Motor neuron (in vitro differentiated cells): ENCODE results near the gene EMILIN3. TPM values are rescaled to one million over a fixed set of nuclear protein-coding genes. Genes with fewer than 3 reads are reported as not detected.

Experiments
- ATAC-seq, 8 experiments: fragments of 200-7000 bp; cut with Tn5 transposase; replicated peaks in 6 of 8; 2 replicates each; pipeline ENCODE4 v1.8.0; 2021; ENCODE audit warnings: mild to moderate bottlenecking in 8 of 8, moderate library complexity in 8 of 8
- H3K27ac ChIP-seq, 2 donors: fragments of 250-450 bp; sonication (Bioruptor Pico); 2 replicates each; pipeline ENCODE4 v1.9.0; 2021; ENCODE audit warnings: antibody characterized with exemption in 2 of 2, mild to moderate bottlenecking in 2 of 2, moderate library complexity in 1 of 2
- H3K4me1 ChIP-seq, 2 donors: fragments of 250-450 bp; sonication (Bioruptor Pico); replicated peaks in 1 of 2; 2 replicates each; pipeline ENCODE4 v1.6.1; 2021; ENCODE audit warnings: antibody characterized with exemption in 2 of 2, mild to moderate bottlenecking in 2 of 2, moderate library complexity in 1 of 2
- H3K4me3 ChIP-seq, 5 donors: fragments of 250-450 bp; sonication (Bioruptor Pico); 2 replicates each; pipeline ENCODE4 v1.9.0; 2021; ENCODE audit warnings: antibody characterized with exemption in 5 of 5, mild to moderate bottlenecking in 5 of 5, moderate library complexity in 4 of 5
- WGBS, 10 experiments: fragments of 450-650 bp; shearing (Covaris generic); methylation state at CpG; one replicate each; pipeline ENCODE4 v1.0.0; 2022; 5-methylcytosine and 5-hydroxymethylcytosine counted together
- in situ Hi-C, 9 experiments: fragments of 400-800 bp; cut with MboI; loops; one replicate each; pipeline ENCODE4 v1.15.0; 2021; ENCODE audit warnings: low sequenced_read_pairs in 9 of 9, low pct_unique_long_range_greater_than_20kb in 2 of 9; ENCODE audit not compliant: unreplicated experiment in 9 of 9
- total RNA-seq, 8 experiments: library from RNA; unstranded; fragments of 300-600 nt; gene quantifications; 2 replicates each; pipeline versions ENCODE4 v1.2.3 to v1.2.4, GENCODE V29; 2022

Gene EMILIN3
- total RNA-seq, 8 experiments from 2014 or later = 0.64 to 3.2 (median 1.1) TPM

DNA sequence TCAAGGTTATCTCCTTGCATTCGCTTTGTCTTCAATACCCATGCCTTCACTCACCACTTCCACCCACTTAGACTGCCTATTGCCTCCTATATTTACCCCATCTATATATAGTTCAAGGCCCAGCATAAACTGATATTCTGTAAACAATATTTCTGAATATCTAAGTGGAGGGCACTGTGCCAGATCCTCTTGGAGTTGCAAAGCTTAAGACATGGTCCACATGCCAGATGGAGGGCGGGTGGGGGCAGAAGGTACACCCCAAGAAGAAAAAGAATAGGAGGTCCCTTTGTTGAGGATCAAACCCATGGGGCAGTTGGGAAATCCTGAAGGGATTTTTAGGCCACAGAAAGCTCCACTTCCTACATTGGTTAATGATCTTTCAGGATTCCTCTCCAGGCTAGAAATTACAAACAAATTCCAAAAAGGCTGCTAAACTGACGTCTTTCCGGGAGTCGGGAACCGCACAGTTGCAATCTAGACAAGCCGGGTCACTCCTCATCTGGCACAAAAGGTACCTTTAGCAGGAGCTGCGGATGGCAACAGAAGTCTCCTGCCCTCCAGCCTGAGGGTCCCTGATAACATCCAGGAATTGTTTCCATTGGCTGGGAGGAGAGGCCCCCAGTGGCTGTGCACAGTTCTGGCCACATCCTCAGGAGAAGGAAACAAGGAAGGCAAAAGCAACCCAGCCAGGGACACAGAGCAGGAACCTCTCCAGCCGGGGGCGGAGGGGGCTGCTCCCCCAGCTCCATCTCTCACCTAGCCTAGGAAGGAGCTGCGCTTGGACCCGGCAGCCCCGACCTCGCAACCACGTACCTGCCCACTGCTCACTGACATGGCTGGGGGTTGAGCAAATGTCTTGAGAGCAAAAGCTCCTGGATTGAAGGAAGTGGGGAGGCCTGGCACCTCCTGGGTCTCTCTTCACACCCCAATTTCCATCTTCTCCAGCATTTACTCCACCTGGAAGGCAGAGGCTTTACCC, 31.9 kb downstream of the EMILIN3 start:
- ATAC-seq = peak in 1 of 8 experiments; percentile 16
- 79 to 97% (median 85%) methylated on average over 2 to 14 of the region's 15 CpGs; no CpG with 5 or more reads in 2 of the 10 experiments for WGBS, 10 experiments
- Histone ChIP-seq H3K27ac (no peak overlapping the region), H3K4me1 (peaks cover 0 to 3% of the 10 kb centered on the region in 2 donors), H3K4me3 (no peak overlapping the region)
- in situ Hi-C loops = loop anchor here (10.0 to 25.0 kb wide), 5 partner anchors 160 to 372 kb away; no protein-coding TSS in a partner anchor

- in situ Hi-C loops = loop anchor here (10.0 to 25.0 kb wide), 5 partner anchors 159 to 372 kb away; no protein-coding TSS in a partner anchor
Observed at GRCh38 chr20:41334036-41334435, 32.6 kb downstream of the EMILIN3 start.

DNA sequence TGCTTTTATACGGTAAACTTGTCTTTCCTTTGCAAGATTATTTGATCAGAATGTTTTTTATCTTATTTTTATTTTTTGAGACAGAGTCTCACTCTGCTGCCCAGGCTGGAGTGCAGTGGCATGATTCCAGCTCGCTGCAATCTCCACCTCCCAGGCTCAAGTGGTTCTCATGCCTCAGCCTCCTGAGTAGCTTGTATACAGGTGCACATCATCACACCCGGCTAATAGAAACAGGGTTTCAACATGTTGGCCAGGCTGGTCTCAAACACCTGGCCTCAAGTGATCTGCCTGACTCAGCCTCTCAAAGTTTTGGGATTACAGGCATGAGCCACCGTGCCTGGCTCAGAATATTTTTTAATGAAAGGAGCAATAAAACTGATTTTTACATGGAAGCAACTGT, 34.9 kb downstream of the EMILIN3 start:
- Histone ChIP-seq H3K4me3 (no peak overlapping the region), H3K27ac (no peak overlapping the region), H3K4me1 (peaks cover 5 to 10% of the 10 kb centered on the region in 2 donors)
- in situ Hi-C loops = loop anchor here (10.0 to 25.0 kb wide), 5 partner anchors 157 to 369 kb away; no protein-coding TSS in a partner anchor
- 60 to 100% (median 85%) methylated on average over 1 to 4 of the region's 4 CpGs; no CpG with 5 or more reads in 1 of the 10 experiments for WGBS, 10 experiments
- ATAC-seq = no peak

More at GRCh38 chr20:41334036-41334435, 32.6 kb downstream of the EMILIN3 start:
- ATAC-seq = peak in 1 of 8 experiments; percentile 42
- Histone ChIP-seq H3K27ac (no peak overlapping the region), H3K4me3 (no peak overlapping the region), H3K4me1 (peaks cover 3 to 10% of the 10 kb centered on the region in 2 donors)
- WGBS, 10 experiments = 60 to 100% (median 90%) methylated on average over 1 to 2 of the region's 2 CpGs; no CpG with 5 or more reads in 3 of the 10 experiments

- H3K27ac ChIP-seq = no peak overlapping the region
- no CpG with 5 or more reads among the region's 1 CpG for WGBS, 10 experiments
- H3K4me1 ChIP-seq = peaks cover 5 to 10% of the 10 kb centered on the region in 2 donors
- H3K4me3 ChIP-seq = no peak overlapping the region
- ATAC-seq = no peak
- in situ Hi-C loops = loop anchor here (10.0 to 25.0 kb wide), 5 partner anchors 156 to 369 kb away; no protein-coding TSS in a partner anchor
Observed at GRCh38 chr20:41330941-41331340, 35.7 kb downstream of the EMILIN3 start.

GRCh38 chr20:41330343-41330720, 36.3 kb downstream of the EMILIN3 start:
- 0 to 100% (median 87%) methylated on average over 1 to 4 of the region's 5 CpGs; no CpG with 5 or more reads in 4 of the 10 experiments for WGBS, 10 experiments
- in situ Hi-C loops = loop anchor here (10.0 to 25.0 kb wide), 5 partner anchors 156 to 368 kb away; no protein-coding TSS in a partner anchor
- H3K4me3 ChIP-seq = no peak overlapping the region
- peaks cover 5 to 10% of the 10 kb centered on the region in 2 donors for H3K4me1 ChIP-seq
- no peak for ATAC-seq
- H3K27ac ChIP-seq = no peak overlapping the region

DNA sequence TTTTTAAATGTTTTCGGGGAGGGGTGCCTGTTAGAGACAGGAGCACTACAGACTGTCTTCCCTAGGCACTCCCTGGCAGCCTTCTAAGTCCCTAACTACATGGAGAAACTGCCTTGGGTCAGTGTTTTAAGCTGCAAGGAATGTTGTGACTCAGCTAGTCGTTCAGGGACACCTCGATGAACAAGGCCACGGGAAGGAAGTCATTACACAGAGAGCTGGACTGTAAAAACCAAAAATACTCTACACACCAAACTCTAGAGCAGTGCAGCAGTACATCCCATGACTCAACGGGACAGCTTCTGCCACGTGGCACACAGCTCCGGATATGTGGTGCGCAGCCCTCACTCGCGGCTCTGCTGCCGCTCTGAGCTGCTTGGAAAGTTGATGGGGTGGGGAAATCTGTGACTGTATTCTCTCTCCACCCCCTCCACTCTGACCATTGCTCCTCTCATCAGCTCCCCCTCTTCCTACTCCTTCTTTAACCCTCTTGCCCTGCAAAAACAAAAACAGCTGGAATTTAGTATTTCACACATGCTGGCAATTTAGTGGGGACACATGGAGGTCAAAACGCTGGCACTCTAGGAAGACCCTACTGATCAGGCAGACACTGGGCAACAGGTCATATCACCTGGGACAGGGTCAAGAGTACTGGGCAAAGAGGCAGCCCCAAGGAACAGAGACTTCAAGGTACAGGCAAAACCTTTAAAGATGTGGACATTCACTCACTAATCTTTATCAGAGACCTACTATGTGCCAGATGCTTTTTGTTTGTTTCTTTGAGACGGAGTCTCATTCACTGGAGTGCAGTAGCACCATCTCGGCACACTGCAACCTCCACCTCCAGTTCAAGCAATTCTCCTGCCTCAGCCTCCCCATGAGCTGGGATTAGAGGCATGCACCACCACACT, 36.9 kb downstream of the EMILIN3 start:
- peak; percentile 49 to 98 (median 70) for ATAC-seq
- Histone ChIP-seq H3K4me1 (peaks cover 5 to 10% of the 10 kb centered on the region in 2 donors), H3K4me3 (no peak overlapping the region), H3K27ac (no peak overlapping the region)
- 3 to 100% (median 70%) methylated on average over 1 to 11 of the region's 14 CpGs; no CpG with 5 or more reads in 1 of the 10 experiments for WGBS, 10 experiments
- in situ Hi-C loops = loop anchor here (10.0 to 25.0 kb wide), 5 partner anchors 155 to 367 kb away; no protein-coding TSS in a partner anchor

GRCh38 chr20:41327178-41327577, 39.4 kb downstream of the EMILIN3 start:
- no peak overlapping the region for H3K27ac ChIP-seq
- ATAC-seq = no peak
- no peak overlapping the region for H3K4me3 ChIP-seq
- peaks cover 5 to 10% of the 10 kb centered on the region in 2 donors for H3K4me1 ChIP-seq
- WGBS, 10 experiments = 80 to 100% (median 88%) methylated on average over 1 to 4 of the region's 5 CpGs; no CpG with 5 or more reads in 4 of the 10 experiments
- in situ Hi-C loops = loop anchor here in 8 of 9 experiments (25.0 kb wide), 3 partner anchors 165 to 365 kb away; no protein-coding TSS in a partner anchor

GRCh38 chr20:41320976-41321375, 45.6 kb downstream of the EMILIN3 start:
- no peak overlapping the region for H3K27ac ChIP-seq
- 80 to 100% (median 100%) methylated on average over 1 of the region's 1 CpG; no CpG with 5 or more reads in 4 of the 10 experiments for WGBS, 10 experiments
- no peak overlapping the region for H3K4me3 ChIP-seq
- in situ Hi-C loops = no loop called here
- ATAC-seq = no peak
- peaks cover 4 to 7% of the 10 kb centered on the region in 2 donors for H3K4me1 ChIP-seq

GRCh38 chr20:41320441-41320840, 46.2 kb downstream of the EMILIN3 start:
- H3K27ac ChIP-seq = no peak overlapping the region
- no peak for ATAC-seq
- in situ Hi-C loops = no loop called here

GRCh38 chr20:41318271-41318649, 48.4 kb downstream of the EMILIN3 start:
- in situ Hi-C loops = no loop called here
- H3K27ac ChIP-seq = no peak overlapping the region
- no peak for ATAC-seq
- 47 to 92% (median 68%) methylated on average over 2 to 5 of the region's 5 CpGs; no CpG with 5 or more reads in 2 of the 10 experiments for WGBS, 10 experiments
- H3K4me3 ChIP-seq = peak overlapping the region in 2 of 5 donors; percentile 69 to 76
- peaks cover 4 to 9% of the 10 kb centered on the region in 2 donors for H3K4me1 ChIP-seq

More at GRCh38 chr20:41320441-41320840, 46.2 kb downstream of the EMILIN3 start:
- no peak overlapping the region for H3K4me3 ChIP-seq
- peaks cover 4 to 9% of the 10 kb centered on the region in 2 donors for H3K4me1 ChIP-seq

DNA sequence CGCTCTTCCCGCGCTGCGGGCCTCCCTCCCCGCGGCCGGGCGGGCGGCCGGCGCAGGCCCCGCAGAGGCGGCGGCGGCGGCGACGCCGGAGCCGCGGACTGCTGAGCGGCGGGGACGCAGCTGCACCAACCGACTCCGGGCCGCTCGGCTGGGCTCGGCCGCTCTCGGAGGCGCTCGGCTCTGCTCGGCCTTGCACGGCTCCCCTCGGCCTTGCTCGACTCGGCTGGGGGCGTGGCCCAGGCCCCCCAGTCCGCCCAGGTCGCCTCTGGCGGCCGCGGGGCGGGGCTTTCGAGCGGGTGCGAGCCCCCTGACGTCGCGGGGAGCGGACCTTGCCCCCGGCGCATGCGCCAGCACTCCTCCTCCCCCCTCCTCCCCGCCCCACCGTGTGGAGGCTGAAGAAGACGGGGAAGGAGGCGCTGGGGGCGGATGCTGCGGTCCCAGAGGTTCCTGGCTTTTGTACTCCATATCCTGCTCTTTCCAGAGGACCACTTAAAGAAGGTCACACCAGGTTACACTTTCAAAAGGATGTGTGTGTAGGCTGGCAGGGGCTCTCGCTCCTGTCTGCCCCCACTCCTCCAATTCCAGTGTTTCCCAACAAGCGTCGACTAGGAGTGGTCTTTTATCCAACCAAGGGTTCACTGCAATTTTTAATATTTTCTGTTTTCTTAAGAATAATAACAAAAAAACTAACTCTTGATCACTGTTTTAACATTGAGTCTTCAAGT, 48.9 kb downstream of the EMILIN3 start, which contains the start of gene ZHX3:
TSS of gene ZHX3 (minus strand) at position 186 of the 725 bp plus-strand sequence. CDS start 112,815 bp downstream, outside the sequence.
- WGBS, 10 experiments = 3 to 58% (median 20%) methylated on average over 2 to 10 of the region's 64 CpGs; no CpG with 5 or more reads in 4 of the 10 experiments
- H3K27ac ChIP-seq = peak within 1 kb of the TSS; percentile 88 to 93
- peak within 1 kb of the TSS; percentile 60 to 76 (median 72) for H3K4me3 ChIP-seq
- H3K4me1 ChIP-seq = peaks cover 4 to 9% of the 10 kb centered on the region in 2 donors
- ATAC-seq = peak; percentile 94 to 98 (median 97)
- in situ Hi-C loops = no loop called here
